ENCODE results near the gene ADAMTS2.
A peak's percentile ranks its signal among the peaks of the same experiment; 100 is the strongest.

The ADAMTS2 gene

DNA sequence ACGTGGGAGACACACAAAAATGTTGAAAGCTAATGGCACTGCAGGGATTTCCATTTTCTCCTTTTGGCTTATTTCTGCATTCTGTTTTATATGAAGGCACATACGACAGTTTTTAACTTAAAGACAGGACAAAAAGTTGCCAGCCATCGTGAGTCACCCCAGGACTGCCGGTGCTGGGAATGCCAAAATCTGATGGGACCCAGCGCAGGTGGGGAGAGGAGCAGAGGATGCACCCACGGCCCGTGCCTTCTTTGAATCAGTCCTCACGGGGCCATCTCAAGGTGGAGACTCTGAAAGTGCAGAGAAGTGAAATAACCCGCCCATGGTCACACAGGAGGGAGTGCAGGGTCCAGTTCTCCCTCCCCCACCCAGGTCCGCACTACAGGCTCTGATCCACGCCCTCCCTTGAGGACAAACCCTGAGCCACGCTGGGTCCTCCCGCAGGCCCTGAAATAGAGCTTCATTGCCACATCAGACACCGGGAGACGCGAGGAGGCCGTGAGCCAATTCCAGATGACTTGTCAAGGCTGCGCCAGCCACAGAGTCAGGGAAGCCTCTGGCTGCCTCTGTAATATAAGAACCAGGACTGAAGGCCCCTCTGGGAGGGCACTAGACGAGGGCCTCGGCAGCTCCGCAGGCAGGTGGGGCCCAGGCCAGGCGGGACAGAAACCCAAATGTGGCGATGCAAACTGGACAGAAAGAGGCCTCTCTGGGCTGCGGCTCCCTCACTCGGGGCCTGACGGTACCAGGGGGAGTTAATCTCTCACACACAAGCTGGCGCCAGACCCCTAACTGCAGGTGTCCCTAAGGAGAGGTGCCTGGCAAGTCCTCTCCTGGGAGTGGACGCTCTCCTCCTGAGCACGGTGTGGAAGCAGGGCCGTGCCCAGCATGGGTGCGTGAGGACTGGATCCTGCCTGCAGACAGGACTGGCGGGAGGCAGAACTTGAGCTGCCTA is 22.9 kb downstream of the ADAMTS2 start:
- Histone ChIP-seq H3K14ac (ENCODE audit: low read length) (no peak overlapping the region), H2BK15ac (ENCODE audit: low read length) (peak overlapping the region; percentile 25), H3K4me3 (ENCODE audit: low read length in 2 of 2) (no peak overlapping the region), H3K79me1 (ENCODE audit: low read depth, low read length) (peaks cover 3% of the 10 kb centered on the region), H3K4me2 (ENCODE audit: insufficient read depth, low read length, poor library complexity, severe bottlenecking) (no peak overlapping the region), H3K23ac (ENCODE audit: low read depth, low read length, poor library complexity) (no peak overlapping the region), H2AFZ (ENCODE audit: low read length) (no peak overlapping the region), H2BK5ac (ENCODE audit: low read length) (no peak overlapping the region), H3K36me3 (replicated peaks in 1 of 2; ENCODE audit: control insufficient read depth in 2 of 2, insufficient read depth in 2 of 2, low read length in 2 of 2) (peaks cover 0 to 1% of the 10 kb centered on the region in 2 donors), H3K4ac (ENCODE audit: low read length) (no peak overlapping the region), H3K9ac (ENCODE audit: low read depth, low read length, poor library complexity) (no peak overlapping the region), H2AK5ac (ENCODE audit: low read depth, low read length) (peak overlapping the region; percentile 76), H3K4me1 (ENCODE audit: control insufficient read depth in 2 of 2, insufficient read depth in 1 of 2, low read depth in 1 of 2, low read length in 2 of 2) (peaks cover 0 to 30% of the 10 kb centered on the region in 2 donors), H2BK12ac (ENCODE audit: low read length) (peak overlapping the region; percentile 94), H3K27ac (replicated peaks; ENCODE audit: low read length) (no peak overlapping the region), H3K18ac (ENCODE audit: low read length) (peak overlapping the region; percentile 73), H3K27me3 (ENCODE audit: control insufficient read depth in 3 of 3, insufficient read depth in 3 of 3, low read depth in 1 of 3, low read length in 3 of 3) (peaks cover 0 to 6% (median 5%) of the 10 kb centered on the region in 3 experiments), H4K8ac (ENCODE audit: low read depth, low read length) (no peak overlapping the region), H4K91ac (ENCODE audit: low read depth, low read length, poor library complexity) (no peak overlapping the region), H3K9me3 (replicated peaks in 1 of 2; ENCODE audit: control insufficient read depth in 2 of 2, insufficient read depth in 1 of 2, low read depth in 1 of 2, low read length in 2 of 2) (no peaks in the 10 kb centered on the region), H2BK120ac (ENCODE audit: low read depth, low read length) (no peak overlapping the region)
- no CpG with 5 or more reads among the region's 32 CpGs for WGBS, 2 donors (ENCODE audit: extremely low coverage in 2 of 2, insufficient read length in 2 of 2, insufficient replicate concordance in 1 of 2)
- DNase-seq (ENCODE audit: low spot score), result no peak

DNA sequence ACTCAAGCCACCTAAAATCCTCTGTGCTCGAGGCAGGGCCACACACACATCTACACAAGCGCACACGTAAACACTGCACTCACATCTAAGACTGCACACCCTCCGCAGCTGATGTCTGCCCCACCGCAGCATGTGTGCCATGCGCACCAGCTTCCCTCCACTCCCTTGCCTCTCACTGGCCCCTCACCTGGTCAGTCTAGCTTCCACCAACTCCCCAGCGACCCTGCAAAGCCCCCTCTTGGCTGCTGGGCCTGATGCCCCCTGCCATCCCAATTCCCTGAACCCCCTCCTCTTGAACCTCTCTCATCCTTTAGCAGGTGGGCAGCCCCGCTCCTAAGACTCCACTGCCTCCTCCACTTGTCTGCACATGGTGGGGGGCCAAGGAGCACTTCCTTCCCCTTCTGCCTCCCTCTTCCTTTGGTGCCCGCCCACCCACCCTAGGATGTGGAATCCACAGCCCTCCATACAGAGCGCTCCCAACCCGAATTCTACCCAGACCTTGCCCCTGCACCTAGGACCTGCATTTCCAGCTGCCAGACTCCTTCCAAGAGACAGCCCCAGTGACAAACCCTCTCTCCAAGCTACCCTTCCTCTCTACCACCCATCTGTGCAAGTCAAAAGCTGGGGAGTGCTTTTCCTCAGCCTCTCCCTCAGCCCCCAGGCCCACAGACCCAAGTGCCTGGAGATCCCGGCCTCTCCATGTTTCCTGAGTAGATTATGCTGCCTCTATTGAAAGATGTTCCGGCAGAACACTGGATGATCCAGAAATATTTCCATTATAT is 23.9 kb downstream of the ADAMTS2 start:
- H3K23ac ChIP-seq (ENCODE audit: low read depth, low read length, poor library complexity), result no peak overlapping the region
- H2BK120ac ChIP-seq (ENCODE audit: low read depth, low read length), result no peak overlapping the region
- H2AFZ ChIP-seq (ENCODE audit: low read length), result no peak overlapping the region
- H3K79me1 ChIP-seq (ENCODE audit: low read depth, low read length), result peaks cover 3% of the 10 kb centered on the region
- H2BK12ac ChIP-seq (ENCODE audit: low read length), result no peak overlapping the region
- no peak overlapping the region for H2BK15ac ChIP-seq (ENCODE audit: low read length)
- no peak for DNase-seq (ENCODE audit: low spot score)
- no peak overlapping the region for H3K9ac ChIP-seq (ENCODE audit: low read depth, low read length, poor library complexity)
- H2AK5ac ChIP-seq (ENCODE audit: low read depth, low read length), result peak overlapping the region; percentile 6
- H3K14ac ChIP-seq (ENCODE audit: low read length), result no peak overlapping the region
- H3K4me1 ChIP-seq (ENCODE audit: control insufficient read depth in 2 of 2, insufficient read depth in 1 of 2, low read depth in 1 of 2, low read length in 2 of 2), result peaks cover 0 to 31% of the 10 kb centered on the region in 2 donors
- no peak overlapping the region for H2BK5ac ChIP-seq (ENCODE audit: low read length)
- H3K27ac ChIP-seq (replicated peaks; ENCODE audit: low read length), result no peak overlapping the region
- peaks cover 0 to 1% of the 10 kb centered on the region in 2 donors for H3K36me3 ChIP-seq (replicated peaks in 1 of 2; ENCODE audit: control insufficient read depth in 2 of 2, insufficient read depth in 2 of 2, low read length in 2 of 2)
- H3K18ac ChIP-seq (ENCODE audit: low read length), result peak overlapping the region; percentile 84
- H3K27me3 ChIP-seq (ENCODE audit: control insufficient read depth in 3 of 3, insufficient read depth in 3 of 3, low read depth in 1 of 3, low read length in 3 of 3), result peaks cover 0 to 5% (median 0%) of the 10 kb centered on the region in 3 experiments
- no peak overlapping the region for H4K8ac ChIP-seq (ENCODE audit: low read depth, low read length)
- no peak overlapping the region for H3K4ac ChIP-seq (ENCODE audit: low read length)
- no peak overlapping the region for H4K91ac ChIP-seq (ENCODE audit: low read depth, low read length, poor library complexity)
- no peak overlapping the region for H3K4me3 ChIP-seq (ENCODE audit: low read length in 2 of 2)
- WGBS, 2 donors (ENCODE audit: extremely low coverage in 2 of 2, insufficient read length in 2 of 2, insufficient replicate concordance in 1 of 2), result no CpG with 5 or more reads among the region's 13 CpGs
- H3K4me2 ChIP-seq (ENCODE audit: insufficient read depth, low read length, poor library complexity, severe bottlenecking), result no peak overlapping the region
- H3K9me3 ChIP-seq (replicated peaks in 1 of 2; ENCODE audit: control insufficient read depth in 2 of 2, insufficient read depth in 1 of 2, low read depth in 1 of 2, low read length in 2 of 2), result no peaks in the 10 kb centered on the region

DNA sequence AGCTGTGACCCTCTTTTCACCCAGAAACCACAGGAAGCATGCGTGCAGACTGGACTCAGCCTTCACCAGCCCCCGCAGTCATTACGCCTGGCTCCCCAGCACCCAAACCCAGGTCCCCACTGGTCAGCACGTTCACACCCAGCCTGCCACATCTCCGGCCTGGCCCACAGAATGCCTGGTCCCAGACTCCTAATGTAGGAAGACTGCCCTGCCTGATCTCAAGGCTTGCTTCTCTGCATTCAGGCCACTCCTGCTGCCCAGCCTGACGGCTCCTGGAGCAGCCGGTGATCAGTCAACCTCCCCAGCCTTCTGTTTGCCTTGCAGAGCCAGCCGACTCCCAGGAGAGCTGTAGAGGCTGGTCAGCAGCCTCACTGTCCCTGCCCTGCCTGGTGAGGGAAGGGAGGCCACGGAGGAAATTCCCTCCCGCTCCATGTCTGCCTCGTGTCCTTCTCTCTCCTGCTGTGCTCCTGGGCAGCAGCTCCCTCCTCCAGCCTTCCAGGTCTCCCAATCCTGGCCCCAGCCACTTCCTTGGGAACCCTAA is 25.4 kb downstream of the ADAMTS2 start:
- Histone ChIP-seq H3K27ac (replicated peaks; ENCODE audit: low read length) (no peak overlapping the region), H3K14ac (ENCODE audit: low read length) (no peak overlapping the region), H3K18ac (ENCODE audit: low read length) (peak overlapping the region; percentile 95), H3K36me3 (replicated peaks in 1 of 2; ENCODE audit: control insufficient read depth in 2 of 2, insufficient read depth in 2 of 2, low read length in 2 of 2) (peaks cover 0 to 1% of the 10 kb centered on the region in 2 donors), H2BK15ac (ENCODE audit: low read length) (peak overlapping the region; percentile 6), H2BK120ac (ENCODE audit: low read depth, low read length) (peak overlapping the region; percentile 90), H2BK12ac (ENCODE audit: low read length) (peak overlapping the region; percentile 92), H3K79me1 (ENCODE audit: low read depth, low read length) (peaks cover under 1% of the 10 kb centered on the region), H3K23ac (ENCODE audit: low read depth, low read length, poor library complexity) (peak overlapping the region; percentile 39), H3K4me1 (ENCODE audit: control insufficient read depth in 2 of 2, insufficient read depth in 1 of 2, low read depth in 1 of 2, low read length in 2 of 2) (peaks cover 0 to 26% of the 10 kb centered on the region in 2 donors), H3K9me3 (replicated peaks in 1 of 2; ENCODE audit: control insufficient read depth in 2 of 2, insufficient read depth in 1 of 2, low read depth in 1 of 2, low read length in 2 of 2) (no peaks in the 10 kb centered on the region), H2AFZ (ENCODE audit: low read length) (no peak overlapping the region), H2AK5ac (ENCODE audit: low read depth, low read length) (peak overlapping the region; percentile 61), H3K27me3 (ENCODE audit: control insufficient read depth in 3 of 3, insufficient read depth in 3 of 3, low read depth in 1 of 3, low read length in 3 of 3) (peaks cover 0 to 5% (median 0%) of the 10 kb centered on the region in 3 experiments), H3K4me3 (ENCODE audit: low read length in 2 of 2) (no peak overlapping the region), H4K91ac (ENCODE audit: low read depth, low read length, poor library complexity) (peak overlapping the region; percentile 17), H4K8ac (ENCODE audit: low read depth, low read length) (peak overlapping the region; percentile 73), H2BK5ac (ENCODE audit: low read length) (peak overlapping the region; percentile 91), H3K4ac (ENCODE audit: low read length) (peak overlapping the region; percentile 77), H3K4me2 (ENCODE audit: insufficient read depth, low read length, poor library complexity, severe bottlenecking) (no peak overlapping the region), H3K9ac (ENCODE audit: low read depth, low read length, poor library complexity) (peak overlapping the region; percentile 24)
- no CpG with 5 or more reads among the region's 11 CpGs for WGBS, 2 donors (ENCODE audit: extremely low coverage in 2 of 2, insufficient read length in 2 of 2, insufficient replicate concordance in 1 of 2)
- no peak for DNase-seq (ENCODE audit: low spot score)
